Measurements from ENCODE around the gene SNCG. TPM values are rescaled to one million over a fixed set of nuclear protein-coding genes. Genes with fewer than 3 reads are reported as not detected.
"Not testable (repeated sequence)": the region's sequence is repeated elsewhere in the genome, so short reads cannot be mapped to it uniquely, and the experiment has no call there.

Gene SNCG
- total RNA-seq, 1 experiment from 2014 or later: 61.1 TPM

- TF ChIP-seq, protein P1, sequence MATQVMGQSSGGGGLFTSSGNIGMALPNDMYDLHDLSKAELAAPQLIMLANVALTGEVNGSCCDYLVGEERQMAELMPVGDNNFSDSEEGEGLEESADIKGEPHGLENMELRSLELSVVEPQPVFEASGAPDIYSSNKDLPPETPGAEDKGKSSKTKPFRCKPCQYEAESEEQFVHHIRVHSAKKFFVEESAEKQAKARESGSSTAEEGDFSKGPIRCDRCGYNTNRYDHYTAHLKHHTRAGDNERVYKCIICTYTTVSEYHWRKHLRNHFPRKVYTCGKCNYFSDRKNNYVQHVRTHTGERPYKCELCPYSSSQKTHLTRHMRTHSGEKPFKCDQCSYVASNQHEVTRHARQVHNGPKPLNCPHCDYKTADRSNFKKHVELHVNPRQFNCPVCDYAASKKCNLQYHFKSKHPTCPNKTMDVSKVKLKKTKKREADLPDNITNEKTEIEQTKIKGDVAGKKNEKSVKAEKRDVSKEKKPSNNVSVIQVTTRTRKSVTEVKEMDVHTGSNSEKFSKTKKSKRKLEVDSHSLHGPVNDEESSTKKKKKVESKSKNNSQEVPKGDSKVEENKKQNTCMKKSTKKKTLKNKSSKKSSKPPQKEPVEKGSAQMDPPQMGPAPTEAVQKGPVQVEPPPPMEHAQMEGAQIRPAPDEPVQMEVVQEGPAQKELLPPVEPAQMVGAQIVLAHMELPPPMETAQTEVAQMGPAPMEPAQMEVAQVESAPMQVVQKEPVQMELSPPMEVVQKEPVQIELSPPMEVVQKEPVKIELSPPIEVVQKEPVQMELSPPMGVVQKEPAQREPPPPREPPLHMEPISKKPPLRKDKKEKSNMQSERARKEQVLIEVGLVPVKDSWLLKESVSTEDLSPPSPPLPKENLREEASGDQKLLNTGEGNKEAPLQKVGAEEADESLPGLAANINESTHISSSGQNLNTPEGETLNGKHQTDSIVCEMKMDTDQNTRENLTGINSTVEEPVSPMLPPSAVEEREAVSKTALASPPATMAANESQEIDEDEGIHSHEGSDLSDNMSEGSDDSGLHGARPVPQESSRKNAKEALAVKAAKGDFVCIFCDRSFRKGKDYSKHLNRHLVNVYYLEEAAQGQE (IDR thresholded peaks at IDR 0.05; ENCODE audit: low read depth): no peak
- TF ChIP-seq SIN3A (IDR thresholded peaks at IDR 0.05; ENCODE audit: low read depth): no peak
- no peak for TF ChIP-seq RAD21 (IDR thresholded peaks at IDR 0.05; ENCODE audit: low read depth)
- TF ChIP-seq CBX3 (IDR thresholded peaks at IDR 0.05; ENCODE audit: low read depth): no peak
These were observed 42.1 kb downstream of the SNCG start (continued) for GRCh38 chr10:87000491-87000890.

DNA sequence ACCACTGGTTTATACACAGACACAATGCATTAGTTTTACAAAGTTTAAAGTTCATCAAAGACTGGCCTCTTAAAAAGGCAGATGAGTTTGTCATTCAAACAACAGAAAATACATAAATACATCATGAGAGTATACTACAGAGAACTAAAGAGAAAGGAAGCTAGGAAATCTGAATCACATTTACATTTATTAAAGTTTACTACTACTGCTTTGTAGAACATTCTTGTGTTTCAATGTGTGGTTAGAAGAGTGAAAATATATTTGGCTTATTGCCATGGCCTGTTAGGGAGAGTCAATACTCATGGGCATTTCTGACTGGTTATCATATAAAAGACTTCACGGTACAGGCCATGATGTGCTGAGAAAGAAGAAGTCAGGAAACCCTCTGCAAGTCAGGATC is 48.7 kb downstream of the SNCG start:
- H3K9ac ChIP-seq (ENCODE audit: low read length); CTCF ChIA-PET; H3K9me2 ChIP-seq (ENCODE audit: insufficient read depth); H3K79me2 ChIP-seq (ENCODE audit: insufficient read depth, low read length); H3K4me1 ChIP-seq (ENCODE audit: control insufficient read depth in 1 of 2, insufficient read depth in 2 of 2, low read length in 2 of 2); H3K27ac ChIP-seq (ENCODE audit: low read depth, low read length); RAD21 ChIA-PET (ENCODE audit: low non-redundant PET in 1 of 2, low total read pairs in 2 of 2, uncharacterized antibody in 2 of 2, unreplicated experiment in 2 of 2); H3K4me3 ChIP-seq (replicated peaks in 1 of 2; ENCODE audit: low read depth in 1 of 2, low read length in 2 of 2); H2AFZ ChIP-seq (ENCODE audit: low read depth, low read length, poor library complexity, severe bottlenecking); intact Hi-C loops (cut with micrococcal nuclease); DNase-seq (ENCODE audit: low read depth, low spot score); H4K20me1 ChIP-seq (ENCODE audit: insufficient read depth); BruUV-seq (replicated peaks); H3K36me3 ChIP-seq (ENCODE audit: control insufficient read depth in 1 of 2, insufficient read depth in 2 of 2, low read length in 2 of 2); H3K4me2 ChIP-seq (ENCODE audit: low read length); POLR2A ChIA-PET; H3K27me3 ChIP-seq (ENCODE audit: insufficient read depth, low read length); ATAC-seq; H3K9me3 ChIP-seq (ENCODE audit: control insufficient read depth in 1 of 2, insufficient read depth in 1 of 2, low read depth in 1 of 2, low read length in 2 of 2): not testable (repeated sequence)

DNA sequence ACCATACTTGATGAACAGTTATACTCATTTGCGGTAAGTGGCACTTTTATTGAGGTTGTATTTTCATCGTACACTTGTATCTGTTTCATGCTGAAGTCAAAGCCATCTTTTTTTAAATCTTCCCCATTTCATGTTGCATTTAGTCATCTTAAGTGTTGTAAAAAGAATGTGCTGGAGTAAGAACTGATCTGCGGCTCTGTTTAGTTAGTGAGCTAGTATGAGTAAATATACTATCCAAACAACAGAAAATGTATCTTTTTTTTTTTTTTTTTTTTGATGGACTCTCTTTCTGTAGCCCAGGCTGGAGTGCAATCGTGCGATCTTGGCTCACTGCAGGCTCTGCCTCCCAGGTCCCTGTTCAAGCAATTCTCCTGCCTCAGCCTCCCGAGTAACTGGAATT is 49.3 kb downstream of the SNCG start:
- BruUV-seq (replicated peaks); H3K27me3 ChIP-seq (ENCODE audit: insufficient read depth, low read length); H2AFZ ChIP-seq (ENCODE audit: low read depth, low read length, poor library complexity, severe bottlenecking); POLR2A ChIA-PET; intact Hi-C loops (cut with micrococcal nuclease); CTCF ChIA-PET; H3K4me2 ChIP-seq (ENCODE audit: low read length); H3K9me3 ChIP-seq (ENCODE audit: control insufficient read depth in 1 of 2, insufficient read depth in 1 of 2, low read depth in 1 of 2, low read length in 2 of 2); H4K20me1 ChIP-seq (ENCODE audit: insufficient read depth); DNase-seq (ENCODE audit: low read depth, low spot score); H3K79me2 ChIP-seq (ENCODE audit: insufficient read depth, low read length); ATAC-seq; H3K9me2 ChIP-seq (ENCODE audit: insufficient read depth); H3K4me3 ChIP-seq (replicated peaks in 1 of 2; ENCODE audit: low read depth in 1 of 2, low read length in 2 of 2); H3K36me3 ChIP-seq (ENCODE audit: control insufficient read depth in 1 of 2, insufficient read depth in 2 of 2, low read length in 2 of 2); H3K9ac ChIP-seq (ENCODE audit: low read length); H3K4me1 ChIP-seq (ENCODE audit: control insufficient read depth in 1 of 2, insufficient read depth in 2 of 2, low read length in 2 of 2); RAD21 ChIA-PET (ENCODE audit: low non-redundant PET in 1 of 2, low total read pairs in 2 of 2, uncharacterized antibody in 2 of 2, unreplicated experiment in 2 of 2); H3K27ac ChIP-seq (ENCODE audit: low read depth, low read length): not testable (repeated sequence)

GRCh38 chr10:87008303-87008702 is 49.9 kb downstream of the SNCG start:
- H4K20me1 ChIP-seq (ENCODE audit: insufficient read depth); DNase-seq (ENCODE audit: low read depth, low spot score); H3K27ac ChIP-seq (ENCODE audit: low read depth, low read length); ATAC-seq; H3K4me3 ChIP-seq (replicated peaks in 1 of 2; ENCODE audit: low read depth in 1 of 2, low read length in 2 of 2); CTCF ChIA-PET; H3K4me2 ChIP-seq (ENCODE audit: low read length); H3K36me3 ChIP-seq (ENCODE audit: control insufficient read depth in 1 of 2, insufficient read depth in 2 of 2, low read length in 2 of 2); RAD21 ChIA-PET (ENCODE audit: low non-redundant PET in 1 of 2, low total read pairs in 2 of 2, uncharacterized antibody in 2 of 2, unreplicated experiment in 2 of 2); H3K9me2 ChIP-seq (ENCODE audit: insufficient read depth); H3K79me2 ChIP-seq (ENCODE audit: insufficient read depth, low read length); H3K9me3 ChIP-seq (ENCODE audit: control insufficient read depth in 1 of 2, insufficient read depth in 1 of 2, low read depth in 1 of 2, low read length in 2 of 2); H3K4me1 ChIP-seq (ENCODE audit: control insufficient read depth in 1 of 2, insufficient read depth in 2 of 2, low read length in 2 of 2); H2AFZ ChIP-seq (ENCODE audit: low read depth, low read length, poor library complexity, severe bottlenecking); BruUV-seq (replicated peaks); POLR2A ChIA-PET; intact Hi-C loops (cut with micrococcal nuclease); H3K27me3 ChIP-seq (ENCODE audit: insufficient read depth, low read length); H3K9ac ChIP-seq (ENCODE audit: low read length): not testable (repeated sequence)

Measured in HCT116 (cell line).